H9 (cell line): Measurements from ENCODE around the gene GPC6. TPM values are rescaled to one million over a fixed set of nuclear protein-coding genes. Genes with fewer than 3 reads are reported as not detected.

Experiments used
- DNase-seq: peaks from one replicate; pipeline ENCODE4 v3.0.0-alpha.2; 2017
- H2AFZ ChIP-seq: one replicate; pipeline ENCODE4 v1.6.1; 2013; ENCODE audit warnings: mild to moderate bottlenecking, low read length, control low read depth, moderate library complexity
- H2AK5ac ChIP-seq: 2 replicates; pipeline ENCODE4 v1.6.1; 2013; ENCODE audit warnings: low read length, control low read depth, mixed read lengths; ENCODE audit not compliant: insufficient read length
- H2BK120ac ChIP-seq: one replicate; pipeline ENCODE4 v1.6.1; 2013; ENCODE audit warnings: low read depth, mild to moderate bottlenecking, low read length, control low read depth, inconsistent platforms; ENCODE audit not compliant: poor library complexity, severe bottlenecking
- H2BK12ac ChIP-seq: 2 replicates; pipeline ENCODE4 v1.6.1; 2013; ENCODE audit warnings: low read length, control low read depth, mixed read lengths, low read depth; ENCODE audit not compliant: insufficient read length
- H2BK15ac ChIP-seq: 2 replicates; pipeline ENCODE4 v1.6.1; 2013; ENCODE audit warnings: low read depth, low read length, control low read depth
- H2BK20ac ChIP-seq: one replicate; pipeline ENCODE4 v1.6.1; 2013; ENCODE audit warnings: low read depth, mild to moderate bottlenecking, low read length, control low read depth, inconsistent platforms; ENCODE audit not compliant: poor library complexity, severe bottlenecking
- H2BK5ac ChIP-seq: 2 replicates; pipeline ENCODE4 v1.6.1; 2013; ENCODE audit warnings: low read length, control low read depth, mixed read lengths; ENCODE audit not compliant: insufficient read length
- H3K14ac ChIP-seq: 2 replicates; pipeline ENCODE4 v1.6.1; 2013; ENCODE audit warnings: low read length, control low read depth; ENCODE audit not compliant: insufficient read depth
- H3K18ac ChIP-seq: 2 replicates; pipeline ENCODE4 v1.6.1; 2013; ENCODE audit warnings: low read depth, mild to moderate bottlenecking, mixed read lengths, low read length, control low read depth; ENCODE audit not compliant: insufficient read length
- H3K23ac ChIP-seq: 2 replicates; pipeline ENCODE4 v1.6.1; 2013; ENCODE audit warnings: low read length, control low read depth, mixed read lengths, low read depth; ENCODE audit not compliant: insufficient read length
- H3K23me2 ChIP-seq: 2 replicates; pipeline ENCODE4 v1.6.1; 2013; ENCODE audit warnings: low read depth, mild to moderate bottlenecking, mixed read lengths, low read length, control low read depth; ENCODE audit not compliant: insufficient read length, poor library complexity, severe bottlenecking
- H3K27ac ChIP-seq: 2 replicates; pipeline ENCODE4 v1.5.1; 2013; ENCODE audit warnings: low read length, control low read depth, mixed read lengths, low read depth; ENCODE audit not compliant: insufficient read length
- H3K27me3 ChIP-seq: 2 replicates; pipeline ENCODE4 v1.6.1; 2013; ENCODE audit warnings: low read length, control low read depth, inconsistent platforms; ENCODE audit not compliant: insufficient read depth
- H3K4ac ChIP-seq: 2 replicates; pipeline ENCODE4 v1.6.1; 2013; ENCODE audit warnings: low read depth, mild to moderate bottlenecking, control low read depth, inconsistent platforms, low read length, moderate library complexity
- H3K4me1 ChIP-seq: 2 replicates; pipeline ENCODE4 v1.6.1; 2013; ENCODE audit warnings: low read length, control low read depth, inconsistent platforms; ENCODE audit not compliant: insufficient read depth
- H3K4me2 ChIP-seq: 2 replicates; pipeline ENCODE4 v1.6.1; 2013; ENCODE audit warnings: low read length, control low read depth, mixed read lengths; ENCODE audit not compliant: insufficient read length, insufficient read depth
- H3K56ac ChIP-seq: 2 replicates; pipeline ENCODE4 v1.6.1; 2013; ENCODE audit warnings: low read depth, mild to moderate bottlenecking, mixed read lengths, low read length, control low read depth; ENCODE audit not compliant: insufficient read length
- H3K79me1 ChIP-seq: 2 replicates; pipeline ENCODE4 v1.6.1; 2013; ENCODE audit warnings: low read depth, mild to moderate bottlenecking, moderate library complexity, low read length, control low read depth, inconsistent platforms; ENCODE audit not compliant: insufficient read depth, poor library complexity, severe bottlenecking
- H3K79me2 ChIP-seq: 2 replicates; pipeline ENCODE4 v1.6.1; 2013; ENCODE audit warnings: low read length, control low read depth, inconsistent platforms; ENCODE audit not compliant: insufficient read depth
- H3K9ac ChIP-seq: 2 replicates; pipeline ENCODE4 v1.6.1; 2013; ENCODE audit warnings: low read length, control low read depth, mixed read lengths; ENCODE audit not compliant: insufficient read length; ENCODE audit errors: extremely low read depth
- H3K9me3 ChIP-seq: one replicate; pipeline ENCODE4 v1.6.1; 2013; ENCODE audit warnings: low read depth, low read length, inconsistent platforms; ENCODE audit not compliant: control insufficient read depth
- H3T11ph ChIP-seq: one replicate; pipeline ENCODE4 v1.6.1; 2013; ENCODE audit warnings: mild to moderate bottlenecking, low read length, control low read depth, inconsistent platforms
- H4K20me1 ChIP-seq: one replicate; pipeline ENCODE4 v1.6.1; 2013; ENCODE audit not compliant: control insufficient read depth, insufficient read length, insufficient read depth
- H4K5ac ChIP-seq: 2 replicates; pipeline ENCODE4 v1.6.1; 2013; ENCODE audit warnings: low read depth, mild to moderate bottlenecking, mixed read lengths, low read length, control low read depth; ENCODE audit not compliant: insufficient read length
- H4K8ac ChIP-seq: replicated peaks from 2 replicates; pipeline ENCODE4 v1.6.1; 2013; ENCODE audit warnings: low read length, control low read depth, mixed read lengths, low read depth; ENCODE audit not compliant: insufficient read length
- H4K91ac ChIP-seq: 2 replicates; pipeline ENCODE4 v1.6.1; 2013; ENCODE audit warnings: low read depth, mild to moderate bottlenecking, moderate library complexity, mixed read lengths, low read length, control low read depth; ENCODE audit not compliant: insufficient read length
- H3K27ac Mint-ChIP-seq, 3 experiments: 2 replicates in 2 of 3; 3 replicates in 1 of 3; pipeline ENCODE4 v1.8.0; 2020 to 2021; ENCODE audit warnings: mixed read lengths in 3 of 3, mild to moderate bottlenecking in 1 of 3, moderate library complexity in 1 of 3
- H3K27me3 Mint-ChIP-seq: 2 replicates; pipeline ENCODE4 v1.8.0; 2021; ENCODE audit warnings: low read depth, mild to moderate bottlenecking, moderate library complexity, mixed read lengths
- H3K36me3 Mint-ChIP-seq, 3 experiments: 2 replicates in 2 of 3; 3 replicates in 1 of 3; pipeline ENCODE4 v1.8.0; 2020 to 2021; ENCODE audit warnings: low read depth in 3 of 3, mixed read lengths in 3 of 3; ENCODE audit not compliant: insufficient read depth in 1 of 3
- H3K4me1 Mint-ChIP-seq, 2 experiments: 2 replicates each; pipeline ENCODE4 v1.8.0; 2020; ENCODE audit warnings: mixed read lengths in 2 of 2
- H3K4me3 Mint-ChIP-seq, 2 experiments: 2 replicates in 1 of 2; 3 replicates in 1 of 2; pipeline ENCODE4 v1.8.0; 2020 to 2021; ENCODE audit warnings: mild to moderate bottlenecking in 2 of 2, mixed read lengths in 2 of 2, moderate library complexity in 1 of 2
- H3K9me3 Mint-ChIP-seq, 2 experiments: 2 replicates in 1 of 2; 3 replicates in 1 of 2; pipeline ENCODE4 v1.8.0; 2020; ENCODE audit warnings: mild to moderate bottlenecking in 2 of 2, mixed read lengths in 2 of 2, moderate library complexity in 1 of 2
- WGBS: extraction: QIAGEN DNeasy Blood & Tissue Kit; methylation state at CpG from one replicate; pipeline ENCODE4 v1.1.7; 2013; ENCODE audit warnings: missing lambda C conversion rate, low lambda C conversion rate, mixed read lengths; ENCODE audit not compliant: insufficient read length; ENCODE audit errors: extremely low coverage; 5-methylcytosine and 5-hydroxymethylcytosine counted together
- total RNA-seq: library from RNA; stranded (reverse); gene quantifications from 2 replicates; pipeline ENCODE4 v1.2.1, GENCODE V29; 2021
- TF ChIP-seq, protein P1 (sequence below): fragments of 200-600 bp; sonication (generic); conservative IDR thresholded peaks from 3 replicates; pipeline ENCODE4 v1.8.0; 2021; ENCODE audit warnings: antibody characterized with exemption, mild to moderate bottlenecking

GPC6 gene
- total RNA-seq, 1 experiment from 2014 or later, result 15.6 TPM

DNA sequence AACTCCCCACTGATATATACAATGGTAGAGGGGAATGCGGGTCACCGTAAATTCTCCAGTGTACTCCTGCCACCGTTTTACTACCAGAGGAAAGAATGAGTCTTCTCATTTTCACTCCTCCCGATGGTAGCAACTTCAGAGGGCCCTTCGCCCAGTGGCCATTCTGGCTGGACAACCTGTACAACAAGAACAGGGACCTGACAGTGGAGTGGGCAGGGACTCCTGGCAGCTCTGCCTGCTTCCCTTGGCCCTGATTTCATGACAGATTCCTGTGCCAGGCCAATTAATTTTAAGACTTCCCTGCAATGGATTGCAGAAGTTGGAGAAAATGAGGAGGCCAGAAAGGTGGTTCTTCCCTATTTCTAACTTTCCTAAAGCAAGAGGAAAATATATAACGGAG lies 148.9 kb downstream of the GPC6 start:
- H3K27ac Mint-ChIP-seq, result no peak overlapping the region; a peak in 1 of 7 replicates
- Histone ChIP-seq H4K5ac (no peak overlapping the region), H3K4me1 (no peaks in the 10 kb centered on the region), H3K9ac (no peak overlapping the region), H2BK20ac (no peak overlapping the region), H3K9me3 (no peaks in the 10 kb centered on the region), H3K23me2 (no peaks in the 10 kb centered on the region), H3K56ac (no peak overlapping the region), H2AK5ac (no peak overlapping the region), H2BK5ac (no peak overlapping the region), H3K4ac (no peak overlapping the region), H4K20me1 (no peaks in the 10 kb centered on the region), H3K18ac (no peak overlapping the region), H2BK12ac (no peak overlapping the region), H3K23ac (no peak overlapping the region), H2BK15ac (no peak overlapping the region), H3K79me2 (0 out of 2 replicates have a peak, but pooled peaks cover 1% of the 10 kb centered on the region), H3K27ac (no peak overlapping the region), H2AFZ (no peak overlapping the region), H2BK120ac (no peak overlapping the region), H4K8ac (no peak overlapping the region), H3K79me1 (no peaks in the 10 kb centered on the region), H3T11ph (no peak overlapping the region), H3K4me2 (no peak overlapping the region), H3K27me3 (no peaks in the 10 kb centered on the region), H3K14ac (no peak overlapping the region), H4K91ac (no peak overlapping the region)
- H3K27me3 Mint-ChIP-seq, result no peaks in the 10 kb centered on the region
- TF ChIP-seq, protein P1, sequence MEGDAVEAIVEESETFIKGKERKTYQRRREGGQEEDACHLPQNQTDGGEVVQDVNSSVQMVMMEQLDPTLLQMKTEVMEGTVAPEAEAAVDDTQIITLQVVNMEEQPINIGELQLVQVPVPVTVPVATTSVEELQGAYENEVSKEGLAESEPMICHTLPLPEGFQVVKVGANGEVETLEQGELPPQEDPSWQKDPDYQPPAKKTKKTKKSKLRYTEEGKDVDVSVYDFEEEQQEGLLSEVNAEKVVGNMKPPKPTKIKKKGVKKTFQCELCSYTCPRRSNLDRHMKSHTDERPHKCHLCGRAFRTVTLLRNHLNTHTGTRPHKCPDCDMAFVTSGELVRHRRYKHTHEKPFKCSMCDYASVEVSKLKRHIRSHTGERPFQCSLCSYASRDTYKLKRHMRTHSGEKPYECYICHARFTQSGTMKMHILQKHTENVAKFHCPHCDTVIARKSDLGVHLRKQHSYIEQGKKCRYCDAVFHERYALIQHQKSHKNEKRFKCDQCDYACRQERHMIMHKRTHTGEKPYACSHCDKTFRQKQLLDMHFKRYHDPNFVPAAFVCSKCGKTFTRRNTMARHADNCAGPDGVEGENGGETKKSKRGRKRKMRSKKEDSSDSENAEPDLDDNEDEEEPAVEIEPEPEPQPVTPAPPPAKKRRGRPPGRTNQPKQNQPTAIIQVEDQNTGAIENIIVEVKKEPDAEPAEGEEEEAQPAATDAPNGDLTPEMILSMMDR, result no peak
- H3K4me1 Mint-ChIP-seq, result peaks cover 2 to 4% of the 10 kb centered on the region in 2 experiments; a peak in 3 of 4 replicates
- no CpG with 5 or more reads among the region's 6 CpGs for WGBS
- no peaks in the 10 kb centered on the region for H3K36me3 Mint-ChIP-seq
- H3K4me3 Mint-ChIP-seq, result no peak overlapping the region
- H3K9me3 Mint-ChIP-seq, result no peaks in the 10 kb centered on the region
- no peak for DNase-seq
